ENCODE measurements around the gene STXBP5. TPM values are rescaled to one million over a fixed set of nuclear protein-coding genes. Genes with fewer than 3 reads are reported as not detected.

Gene STXBP5
- total RNA-seq, 1 donor from 2014 or later = 14.4 TPM

- Histone ChIP-seq H3K27ac (replicated peaks) (no peak overlapping the region), H3K36me3 (no peaks in the 10 kb centered on the region), H3K27me3 (ENCODE audit: low read depth) (no peaks in the 10 kb centered on the region), H3K4me1 (no peaks in the 10 kb centered on the region), H3K4me3 (no peak overlapping the region), H3K9me3 (replicated peaks) (no peaks in the 10 kb centered on the region)
- intact Hi-C loops (cut with micrococcal nuclease) = no loop called here
- no peak for TF ChIP-seq CTCF (IDR thresholded peaks at IDR 0.05; ENCODE audit: borderline replicate concordance)
- no peak for DNase-seq
Observed at GRCh38 chr6:147392917-147393625, 188.9 kb downstream of the STXBP5 start.

GRCh38 chr6:147395158-147395557 is 190.9 kb downstream of the STXBP5 start:
- Histone ChIP-seq H3K36me3 (no peaks in the 10 kb centered on the region), H3K27ac (replicated peaks) (no peak overlapping the region), H3K4me3 (no peak overlapping the region), H3K27me3 (ENCODE audit: low read depth) (no peaks in the 10 kb centered on the region), H3K9me3 (replicated peaks) (no peaks in the 10 kb centered on the region), H3K4me1 (no peaks in the 10 kb centered on the region)
- no peak for TF ChIP-seq CTCF (IDR thresholded peaks at IDR 0.05; ENCODE audit: borderline replicate concordance)
- DNase-seq = no peak
- intact Hi-C loops (cut with micrococcal nuclease) = no loop called here

GRCh38 chr6:147397306-147397705 is 193.1 kb downstream of the STXBP5 start:
- Histone ChIP-seq H3K27me3 (ENCODE audit: low read depth) (no peaks in the 10 kb centered on the region), H3K4me1 (no peaks in the 10 kb centered on the region), H3K36me3 (no peaks in the 10 kb centered on the region), H3K9me3 (replicated peaks) (peaks cover 17% of the 10 kb centered on the region), H3K4me3 (no peak overlapping the region), H3K27ac (replicated peaks) (no peak overlapping the region)
- DNase-seq = no peak
- no peak for TF ChIP-seq CTCF (IDR thresholded peaks at IDR 0.05; ENCODE audit: borderline replicate concordance)
- intact Hi-C loops (cut with micrococcal nuclease) = no loop called here

GRCh38 chr6:147400968-147401367 is 196.8 kb downstream of the STXBP5 start:
- Histone ChIP-seq H3K4me1 (no peaks in the 10 kb centered on the region), H3K36me3 (no peaks in the 10 kb centered on the region), H3K27me3 (ENCODE audit: low read depth) (no peaks in the 10 kb centered on the region), H3K4me3 (no peak overlapping the region), H3K9me3 (replicated peaks) (peaks cover 30% of the 10 kb centered on the region), H3K27ac (replicated peaks) (no peak overlapping the region)
- TF ChIP-seq CTCF (IDR thresholded peaks at IDR 0.05; ENCODE audit: borderline replicate concordance) = no peak
- intact Hi-C loops (cut with micrococcal nuclease) = no loop called here
- no peak for DNase-seq

GRCh38 chr6:147401779-147402178 is 197.6 kb downstream of the STXBP5 start:
- intact Hi-C loops (cut with micrococcal nuclease) = no loop called here
- H3K4me3 ChIP-seq = no peak overlapping the region
- no peak overlapping the region for H3K27ac ChIP-seq (replicated peaks)

More at GRCh38 chr6:147401779-147402178, 197.6 kb downstream of the STXBP5 start:
- Histone ChIP-seq H3K36me3 (no peaks in the 10 kb centered on the region), H3K9me3 (replicated peaks) (peaks cover 30% of the 10 kb centered on the region), H3K4me1 (no peaks in the 10 kb centered on the region), H3K27me3 (ENCODE audit: low read depth) (no peaks in the 10 kb centered on the region)
- TF ChIP-seq CTCF (IDR thresholded peaks at IDR 0.05; ENCODE audit: borderline replicate concordance) = no peak
- DNase-seq = no peak

Measured in left ventricle myocardium inferior (tissue), 1 donor.